Esophagus squamous epithelium (tissue), 4 donors: Measurements from ENCODE around the gene MSI1.

Experiments
- CTCF ChIP-seq, 6 experiments: fragments of 450-650 bp in 4 of 6; fragments of 200-600 bp in 2 of 6; sonication (generic) in 2 of 6; IDR thresholded peaks; one replicate each; pipeline ENCODE4 v1.5.1; 2016 to 2019; ENCODE audit warnings: antibody characterized with exemption in 6 of 6, mild to moderate bottlenecking in 4 of 6, moderate library complexity in 4 of 6
- POLR2A ChIP-seq, 4 donors: fragments of 450-650 bp; IDR thresholded peaks; one replicate each; pipeline ENCODE4 v1.6.1; 2017; ENCODE audit warnings: antibody characterized with exemption in 4 of 4, mild to moderate bottlenecking in 4 of 4, moderate library complexity in 3 of 4

GRCh38 chr12:120358412-120359100 is 10.4 kb downstream of the MSI1 start:
- TF ChIP-seq CTCF (IDR thresholded peaks at IDR 0.05) (peak in 1 of 6 experiments; percentile 11), POLR2A (IDR thresholded peaks at IDR 0.05) (no peak)
